Bronchial epithelial cell (primary cell): ENCODE data around the gene CNTNAP4. TPM values are rescaled to one million over a fixed set of nuclear protein-coding genes. Genes with fewer than 3 reads are reported as not detected.

Experiments used
- DNase-seq: peaks from one replicate; pipeline ENCODE4 v3.0.0-alpha.2; 2010; ENCODE audit warnings: low read depth
- FAIRE-seq: peaks from 2 replicates; lab custom pipeline; 2011; peaks lifted over from hg19 to GRCh38; lab: Jason Lieb, UNC
- H3K27me3 ChIP-seq: 2 replicates; pipeline ENCODE4 v1.5.1; 2011; ENCODE audit warnings: low read length; ENCODE audit not compliant: control insufficient read depth, insufficient read depth
- H3K36me3 ChIP-seq: 2 replicates; pipeline ENCODE4 v1.5.1; 2011; ENCODE audit warnings: low read length; ENCODE audit not compliant: control insufficient read depth, insufficient read depth
- H3K4me3 ChIP-seq: 2 replicates; pipeline ENCODE4 v1.5.1; 2011; ENCODE audit warnings: mild to moderate bottlenecking, low read depth, low read length, control low read depth
- total RNA-seq: library from RNA; depleted of rRNA; stranded (reverse); fragments of >200 nt; gene quantifications from 2 replicates; pipeline ENCODE4 v1.2.1, GENCODE V29; 2014
- TF ChIP-seq, protein P1 (sequence below): IDR thresholded peaks from 2 replicates; pipeline ENCODE4 v1.5.1; 2011; ENCODE audit warnings: mild to moderate bottlenecking, moderate library complexity, low read length, control low read depth, inconsistent platforms; ENCODE audit not compliant: insufficient read depth, severe bottlenecking

Gene CNTNAP4
- total RNA-seq, 1 donor from 2014 or later = not detected

DNA sequence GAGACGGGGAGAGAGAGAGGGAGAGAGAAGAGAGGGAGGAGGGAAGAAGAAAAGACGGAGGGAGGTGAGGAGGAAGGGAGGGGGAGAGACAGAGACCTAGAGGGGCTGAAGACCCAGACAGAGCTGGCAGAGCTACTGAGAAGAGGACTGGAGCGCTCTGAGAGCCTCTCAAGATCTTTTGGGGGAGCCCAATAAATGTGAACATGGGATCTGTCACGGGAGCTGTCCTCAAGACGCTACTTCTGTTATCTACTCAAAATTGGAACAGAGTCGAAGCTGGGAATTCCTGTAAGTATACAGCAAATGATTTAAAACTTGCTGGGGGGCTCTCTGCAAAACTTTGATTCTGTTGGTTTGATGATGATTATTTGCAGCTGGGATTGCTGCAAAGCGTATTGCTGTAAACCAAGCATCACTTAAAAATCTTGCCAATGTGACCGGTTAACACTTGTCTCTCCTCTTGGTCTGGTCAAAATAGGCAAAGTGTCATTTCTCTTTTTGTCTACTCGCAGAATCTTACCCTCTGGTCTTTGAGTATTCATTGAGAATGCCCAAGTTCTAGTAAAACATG, 344 bp downstream of the CNTNAP4 start:
- H3K36me3 ChIP-seq = no peaks in the 10 kb centered on the region
- no peaks in the 10 kb centered on the region for H3K27me3 ChIP-seq
- DNase-seq (no peak), FAIRE-seq (no peak)
- TF ChIP-seq, protein P1, sequence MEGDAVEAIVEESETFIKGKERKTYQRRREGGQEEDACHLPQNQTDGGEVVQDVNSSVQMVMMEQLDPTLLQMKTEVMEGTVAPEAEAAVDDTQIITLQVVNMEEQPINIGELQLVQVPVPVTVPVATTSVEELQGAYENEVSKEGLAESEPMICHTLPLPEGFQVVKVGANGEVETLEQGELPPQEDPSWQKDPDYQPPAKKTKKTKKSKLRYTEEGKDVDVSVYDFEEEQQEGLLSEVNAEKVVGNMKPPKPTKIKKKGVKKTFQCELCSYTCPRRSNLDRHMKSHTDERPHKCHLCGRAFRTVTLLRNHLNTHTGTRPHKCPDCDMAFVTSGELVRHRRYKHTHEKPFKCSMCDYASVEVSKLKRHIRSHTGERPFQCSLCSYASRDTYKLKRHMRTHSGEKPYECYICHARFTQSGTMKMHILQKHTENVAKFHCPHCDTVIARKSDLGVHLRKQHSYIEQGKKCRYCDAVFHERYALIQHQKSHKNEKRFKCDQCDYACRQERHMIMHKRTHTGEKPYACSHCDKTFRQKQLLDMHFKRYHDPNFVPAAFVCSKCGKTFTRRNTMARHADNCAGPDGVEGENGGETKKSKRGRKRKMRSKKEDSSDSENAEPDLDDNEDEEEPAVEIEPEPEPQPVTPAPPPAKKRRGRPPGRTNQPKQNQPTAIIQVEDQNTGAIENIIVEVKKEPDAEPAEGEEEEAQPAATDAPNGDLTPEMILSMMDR = no peak
- no peak overlapping the region for H3K4me3 ChIP-seq

DNA sequence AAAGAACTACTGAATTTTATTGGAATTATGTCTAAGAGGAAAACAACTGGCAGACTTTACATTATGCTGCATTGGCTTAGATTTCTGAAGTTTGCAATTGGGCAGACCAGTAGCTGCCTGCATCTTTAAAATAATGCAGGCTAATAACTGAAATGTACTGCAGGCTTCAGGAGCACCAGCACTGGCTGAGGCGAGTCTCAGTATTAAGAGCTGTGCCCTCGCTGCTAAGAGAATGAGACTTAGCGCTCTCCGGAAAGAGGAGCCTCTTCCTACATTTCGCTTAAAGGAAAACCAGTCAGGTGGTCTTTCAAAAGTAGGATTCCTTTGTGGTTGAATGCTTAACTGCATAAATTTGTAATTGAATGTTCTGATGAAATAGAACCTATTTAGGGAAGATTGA, 885 bp downstream of the CNTNAP4 start:
- FAIRE-seq (no peak), DNase-seq (no peak)
- Histone ChIP-seq H3K4me3 (no peak overlapping the region), H3K36me3 (no peaks in the 10 kb centered on the region), H3K27me3 (no peaks in the 10 kb centered on the region)
- TF ChIP-seq, protein P1 = no peak

DNA sequence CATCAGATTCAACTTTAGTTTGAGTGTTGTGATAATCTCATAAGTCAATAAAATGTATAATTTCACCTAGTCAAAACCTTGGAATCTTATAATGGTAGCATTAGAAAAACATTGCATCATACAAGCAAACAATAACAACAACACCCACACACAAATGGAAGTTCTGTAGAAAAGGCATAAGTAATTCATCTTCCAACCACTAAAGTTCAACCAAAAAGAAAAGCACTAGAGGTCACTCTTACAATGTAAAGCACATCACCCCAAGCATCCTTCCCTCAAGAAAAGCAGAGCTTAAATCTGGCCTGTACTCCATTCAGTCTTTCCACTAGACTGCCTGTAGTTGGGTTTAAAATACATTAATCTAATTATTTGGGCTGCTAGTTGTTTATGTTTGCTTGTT, 1.8 kb downstream of the CNTNAP4 start:
- Histone ChIP-seq H3K4me3 (no peak overlapping the region), H3K36me3 (no peaks in the 10 kb centered on the region), H3K27me3 (no peaks in the 10 kb centered on the region)
- TF ChIP-seq, protein P1 = no peak
- peak; percentile 5 for DNase-seq
- FAIRE-seq = no peak

DNA sequence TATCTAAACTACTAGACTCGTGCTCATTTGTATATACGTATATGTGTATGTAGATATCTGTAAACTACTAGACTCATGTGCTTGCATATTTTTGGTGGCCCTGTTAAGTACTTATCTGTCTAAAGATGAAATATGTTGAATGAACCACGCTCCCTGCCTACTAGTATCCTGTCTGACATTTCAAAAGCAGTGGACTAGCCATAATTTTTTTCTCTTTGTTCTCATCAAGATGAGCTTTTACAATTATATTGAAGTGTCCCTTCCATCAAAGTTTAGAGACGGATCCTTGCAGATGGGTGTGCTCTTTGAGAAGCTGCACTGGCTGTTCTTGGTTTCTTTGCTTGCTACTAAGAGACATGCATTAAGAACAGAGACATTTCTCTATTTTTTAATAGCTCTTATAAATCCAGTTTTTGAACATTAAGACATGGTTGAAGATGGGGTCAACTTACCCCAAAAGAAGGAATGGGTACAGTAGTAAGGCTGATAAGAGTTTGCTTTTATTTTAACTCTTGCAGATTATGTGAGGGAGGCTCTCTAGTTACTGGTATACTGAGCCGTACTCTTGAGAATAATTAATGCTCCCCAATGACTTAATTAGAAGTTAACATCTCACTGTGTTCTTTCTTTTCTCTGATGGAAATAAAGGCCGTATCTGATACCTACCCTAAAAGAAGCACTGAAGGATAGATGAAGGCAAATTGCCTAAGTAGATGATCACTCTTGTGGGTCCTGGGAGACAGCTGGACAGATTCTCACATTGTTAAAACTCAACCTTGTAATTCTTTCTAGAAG, 3.4 kb downstream of the CNTNAP4 start:
- Histone ChIP-seq H3K27me3 (no peaks in the 10 kb centered on the region), H3K36me3 (no peaks in the 10 kb centered on the region), H3K4me3 (no peak overlapping the region)
- DNase-seq (no peak), FAIRE-seq (no peak)
- TF ChIP-seq, protein P1 = no peak

DNA sequence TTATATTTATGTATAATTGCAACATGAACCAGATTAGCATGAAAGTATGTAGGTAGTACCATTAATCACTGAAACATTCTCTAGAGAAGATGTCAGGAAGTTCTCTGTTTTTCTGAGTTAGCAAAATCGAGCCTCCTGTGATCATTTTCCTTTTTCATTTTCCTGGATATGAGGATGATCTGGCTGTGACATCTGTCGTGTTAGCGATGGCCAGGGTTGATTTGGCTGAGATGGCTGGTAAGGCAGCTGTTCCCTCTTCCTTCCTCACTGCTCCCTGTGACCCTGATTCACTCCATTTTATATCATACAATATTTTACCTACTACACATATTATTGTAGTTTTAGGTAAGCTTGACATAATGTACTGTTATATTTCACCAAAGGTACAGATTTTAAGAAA, 10.3 kb downstream of the CNTNAP4 start:
- Histone ChIP-seq H3K4me3 (no peak overlapping the region), H3K36me3 (no peaks in the 10 kb centered on the region), H3K27me3 (no peaks in the 10 kb centered on the region)
- no peak for FAIRE-seq
- TF ChIP-seq, protein P1 = no peak
- DNase-seq = no peak
